Muscle layer of duodenum (tissue), 2 donors: Measurements from ENCODE around the gene CRB3.

Experiments used
- H3K27ac ChIP-seq: one replicate; pipeline ENCODE4 v1.7.0; 2013; ENCODE audit warnings: mild to moderate bottlenecking, low read length
- H3K27me3 ChIP-seq: one replicate; pipeline ENCODE4 v1.7.0; 2013; ENCODE audit warnings: low read depth, mild to moderate bottlenecking, control low read depth, low read length
- H3K36me3 ChIP-seq, 2 donors: one replicate each; pipeline ENCODE4 v1.7.0; 2013; ENCODE audit warnings: low read length in 2 of 2, control low read depth in 1 of 2, mild to moderate bottlenecking in 1 of 2; ENCODE audit not compliant: insufficient read depth in 2 of 2, control insufficient read depth in 1 of 2
- H3K4me1 ChIP-seq, 2 donors: one replicate each; pipeline ENCODE4 v1.7.0; 2013; ENCODE audit warnings: low read length in 2 of 2, mild to moderate bottlenecking in 2 of 2, control low read depth in 1 of 2, moderate library complexity in 1 of 2; ENCODE audit not compliant: insufficient read depth in 2 of 2, control insufficient read depth in 1 of 2
- H3K4me3 ChIP-seq, 2 donors: one replicate each; pipeline ENCODE4 v1.7.0; 2013; ENCODE audit warnings: low read length in 2 of 2, low read depth in 1 of 2, mild to moderate bottlenecking in 1 of 2
- H3K9me3 ChIP-seq, 2 donors: one replicate each; pipeline ENCODE4 v1.7.0; 2013; ENCODE audit warnings: low read length in 2 of 2, control low read depth in 1 of 2, mild to moderate bottlenecking in 1 of 2; ENCODE audit not compliant: control insufficient read depth in 1 of 2
- donor health status: healthy.

CRB3 gene

GRCh38 chr19:6464070-6464873 is at the start of gene CRB3:
Gene CRB3 (plus strand): TSS chr19:6464271. CDS start chr19:6464702, 431 bp downstream.
- Histone ChIP-seq H3K9me3 (no peaks in the 10 kb centered on the region), H3K36me3 (no peaks in the 10 kb centered on the region), H3K4me3 (peak within 1 kb of the TSS in 1 of 2 donors; percentile 39), H3K27me3 (peaks cover 3% of the 10 kb centered on the region), H3K4me1 (peaks cover 0 to under 1% of the 10 kb centered on the region in 2 donors), H3K27ac (peak within 1 kb of the TSS; percentile 63)

GRCh38 chr19:6414793-6415590 is 49.1 kb upstream of the CRB3 start:
- Histone ChIP-seq H3K27ac (no peak overlapping the region), H3K36me3 (peaks cover 35 to 61% of the 10 kb centered on the region in 2 donors), H3K4me3 (no peak overlapping the region), H3K27me3 (no peaks in the 10 kb centered on the region), H3K9me3 (no peaks in the 10 kb centered on the region), H3K4me1 (peaks cover 0 to 6% of the 10 kb centered on the region in 2 donors)

GRCh38 chr19:6415591-6416190 is 48.4 kb upstream of the CRB3 start:
- H3K9me3 ChIP-seq, result no peaks in the 10 kb centered on the region
- H3K27me3 ChIP-seq, result no peaks in the 10 kb centered on the region
- H3K36me3 ChIP-seq, result peaks cover 37 to 68% of the 10 kb centered on the region in 2 donors
- no peak overlapping the region for H3K27ac ChIP-seq
- H3K4me1 ChIP-seq, result peaks cover 0 to 6% of the 10 kb centered on the region in 2 donors
- no peak overlapping the region for H3K4me3 ChIP-seq

GRCh38 chr19:6416658-6417405 is 47.2 kb upstream of the CRB3 start:
- Histone ChIP-seq H3K36me3 (peaks cover 37 to 78% of the 10 kb centered on the region in 2 donors), H3K9me3 (no peaks in the 10 kb centered on the region), H3K27ac (no peak overlapping the region)

GRCh38 chr19:6417713-6418561 is 46.1 kb upstream of the CRB3 start:
- peaks cover 37 to 79% of the 10 kb centered on the region in 2 donors for H3K36me3 ChIP-seq

More at GRCh38 chr19:6416658-6417405, 47.2 kb upstream of the CRB3 start:
- Histone ChIP-seq H3K4me3 (no peak overlapping the region), H3K4me1 (peaks cover 0 to 16% of the 10 kb centered on the region in 2 donors), H3K27me3 (no peaks in the 10 kb centered on the region)

GRCh38 chr19:6418562-6418932 is 45.5 kb upstream of the CRB3 start:
- H3K36me3 ChIP-seq, result peaks cover 37 to 79% of the 10 kb centered on the region in 2 donors
- H3K4me1 ChIP-seq, result peaks cover 10 to 26% of the 10 kb centered on the region in 2 donors
- no peaks in the 10 kb centered on the region for H3K27me3 ChIP-seq
- H3K27ac ChIP-seq, result no peak overlapping the region
- no peaks in the 10 kb centered on the region for H3K9me3 ChIP-seq
- no peak overlapping the region for H3K4me3 ChIP-seq

More at GRCh38 chr19:6417713-6418561, 46.1 kb upstream of the CRB3 start:
- Histone ChIP-seq H3K27ac (no peak overlapping the region), H3K4me1 (peaks cover 6 to 20% of the 10 kb centered on the region in 2 donors), H3K9me3 (no peaks in the 10 kb centered on the region), H3K4me3 (no peak overlapping the region), H3K27me3 (no peaks in the 10 kb centered on the region)

GRCh38 chr19:6421075-6422014 is 42.7 kb upstream of the CRB3 start:
- Histone ChIP-seq H3K4me1 (peaks cover 10 to 33% of the 10 kb centered on the region in 2 donors), H3K4me3 (no peak overlapping the region), H3K36me3 (peaks cover 30 to 55% of the 10 kb centered on the region in 2 donors), H3K27ac (no peak overlapping the region), H3K9me3 (no peaks in the 10 kb centered on the region), H3K27me3 (no peaks in the 10 kb centered on the region)

GRCh38 chr19:6423499-6424194 is 40.4 kb upstream of the CRB3 start:
- H3K27me3 ChIP-seq, result no peaks in the 10 kb centered on the region
- peak overlapping the region; percentile 87 to 90 for H3K4me3 ChIP-seq
- H3K4me1 ChIP-seq, result peaks cover 10 to 33% of the 10 kb centered on the region in 2 donors
- H3K27ac ChIP-seq, result peak overlapping the region; percentile 80
- H3K9me3 ChIP-seq, result no peaks in the 10 kb centered on the region
- H3K36me3 ChIP-seq, result peaks cover 15 to 32% of the 10 kb centered on the region in 2 donors
